ENCODE data around the gene PRKAG2.

- no peak for TF ChIP-seq POLR2A (IDR thresholded peaks at IDR 0.05)
- no peak for TF ChIP-seq CTCF (IDR thresholded peaks at IDR 0.05)
Observed at GRCh38 chr7:151683615-151684407, 193.1 kb downstream of the PRKAG2 start.

All from breast epithelium (tissue), 3 donors.